Measurements from ENCODE around the gene CCDC88B. TPM values are rescaled to one million over a fixed set of nuclear protein-coding genes. Genes with fewer than 3 reads are reported as not detected.

The CCDC88B gene
- total and polyA plus RNA-seq, 2 experiments from 2014 or later = 1.8 to 2.6 TPM

- in situ Hi-C loops (cut with MboI) = no loop called here
- no peak overlapping the region for H3K27ac ChIP-seq
- peaks cover 4% of the 10 kb centered on the region for H3K4me1 ChIP-seq (ENCODE audit: insufficient read depth)
Observed at GRCh38 chr11:64373598-64373974, 33.6 kb downstream of the CCDC88B start.

GRCh38 chr11:64376071-64376470 is 36.1 kb downstream of the CCDC88B start:
- Histone ChIP-seq H2AFZ (no peak overlapping the region), H3K4me1 (ENCODE audit: insufficient read depth) (peaks cover 6% of the 10 kb centered on the region), H3K4me2 (ENCODE audit: unreplicated experiment) (no peak overlapping the region), H3K79me2 (ENCODE audit: insufficient read depth) (no peaks in the 10 kb centered on the region), H3K4me3 (no peak overlapping the region), H3K9me3 (ENCODE audit: low read depth) (no peaks in the 10 kb centered on the region), H3K9ac (no peak overlapping the region), H3K27me3 (replicated peaks; ENCODE audit: insufficient read depth) (no peaks in the 10 kb centered on the region), H3K9me2 (ENCODE audit: insufficient read depth) (no peaks in the 10 kb centered on the region), H4K20me1 (ENCODE audit: insufficient read depth) (no peaks in the 10 kb centered on the region), H3K27ac (no peak overlapping the region), H3K36me3 (ENCODE audit: low read depth) (no peaks in the 10 kb centered on the region; the same call in 1 of the 2 replicates), H3F3A (ENCODE audit: insufficient read depth) (0 out of 2 replicates have a peak, but pooled peaks cover 8% of the 10 kb centered on the region)
- no peak for DNase-seq
- TF ChIP-seq EZH2phosphoT487 (IDR thresholded peaks at IDR 0.05; ENCODE audit: insufficient read depth, low read depth) (no peak), EZH2 (IDR thresholded peaks at IDR 0.05; ENCODE audit: insufficient read depth, poor library complexity, severe bottlenecking) (no peak)
- WGBS, 2 experiments (ENCODE audit: low coverage in 1 of 2, low lambda C conversion rate in 2 of 2, missing lambda C conversion rate in 2 of 2) = 88 to 89% methylated on average over 7 of the region's 7 CpGs
- in situ Hi-C loops (cut with MboI) = no loop called here

More at GRCh38 chr11:64373598-64373974, 33.6 kb downstream of the CCDC88B start:
- Histone ChIP-seq H3K9me3 (ENCODE audit: low read depth) (no peaks in the 10 kb centered on the region), H3K4me2 (ENCODE audit: unreplicated experiment) (no peak overlapping the region), H3K79me2 (ENCODE audit: insufficient read depth) (no peaks in the 10 kb centered on the region), H3K9ac (no peak overlapping the region), H3K27me3 (replicated peaks; ENCODE audit: insufficient read depth) (no peaks in the 10 kb centered on the region), H3K36me3 (ENCODE audit: low read depth) (no peaks in the 10 kb centered on the region; the same call in 1 of the 2 replicates), H3F3A (ENCODE audit: insufficient read depth) (0 out of 2 replicates have a peak, but pooled peaks cover 8% of the 10 kb centered on the region), H4K20me1 (ENCODE audit: insufficient read depth) (no peaks in the 10 kb centered on the region), H2AFZ (no peak overlapping the region), H3K4me3 (no peak overlapping the region), H3K9me2 (ENCODE audit: insufficient read depth) (no peaks in the 10 kb centered on the region)
- TF ChIP-seq EZH2phosphoT487 (IDR thresholded peaks at IDR 0.05; ENCODE audit: insufficient read depth, low read depth) = no peak
- TF ChIP-seq EZH2 (IDR thresholded peaks at IDR 0.05; ENCODE audit: insufficient read depth, poor library complexity, severe bottlenecking) = no peak
- no peak for DNase-seq
- WGBS, 2 experiments (ENCODE audit: low coverage in 1 of 2, low lambda C conversion rate in 2 of 2, missing lambda C conversion rate in 2 of 2) = 96 to 100% methylated on average over 3 to 5 of the region's 5 CpGs

GRCh38 chr11:64378335-64378880 is 38.4 kb downstream of the CCDC88B start:
- Histone ChIP-seq H3K9ac (no peak overlapping the region), H4K20me1 (ENCODE audit: insufficient read depth) (no peaks in the 10 kb centered on the region), H3K27me3 (replicated peaks; ENCODE audit: insufficient read depth) (no peaks in the 10 kb centered on the region), H3K4me2 (ENCODE audit: unreplicated experiment) (no peak overlapping the region), H3K79me2 (ENCODE audit: insufficient read depth) (no peaks in the 10 kb centered on the region), H3K4me1 (ENCODE audit: insufficient read depth) (peaks cover 6% of the 10 kb centered on the region), H3K9me2 (ENCODE audit: insufficient read depth) (no peaks in the 10 kb centered on the region), H2AFZ (0 out of 2 replicates have a peak overlapping the region, but pooled peaks have one; percentile 35), H3K4me3 (no peak overlapping the region), H3K9me3 (ENCODE audit: low read depth) (no peaks in the 10 kb centered on the region), H3K27ac (no peak overlapping the region), H3K36me3 (ENCODE audit: low read depth) (no peaks in the 10 kb centered on the region), H3F3A (ENCODE audit: insufficient read depth) (0 out of 2 replicates have a peak, but pooled peaks cover 8% of the 10 kb centered on the region)
- 23 to 25% methylated on average over 14 of the region's 14 CpGs for WGBS, 2 experiments (ENCODE audit: low coverage in 1 of 2, low lambda C conversion rate in 2 of 2, missing lambda C conversion rate in 2 of 2)
- no peak for TF ChIP-seq EZH2phosphoT487 (IDR thresholded peaks at IDR 0.05; ENCODE audit: insufficient read depth, low read depth)
- TF ChIP-seq EZH2 (IDR thresholded peaks at IDR 0.05; ENCODE audit: insufficient read depth, poor library complexity, severe bottlenecking) = no peak
- in situ Hi-C loops (cut with MboI) = no loop called here
- DNase-seq = peak; percentile 70

- 0 out of 2 replicates have a peak, but pooled peaks cover 8% of the 10 kb centered on the region for H3F3A ChIP-seq (ENCODE audit: insufficient read depth)
- no peaks in the 10 kb centered on the region for H3K27me3 ChIP-seq (replicated peaks; ENCODE audit: insufficient read depth)
- H3K9ac ChIP-seq = no peak overlapping the region
- no peak overlapping the region for H3K4me3 ChIP-seq
- H3K9me2 ChIP-seq (ENCODE audit: insufficient read depth) = no peaks in the 10 kb centered on the region
- in situ Hi-C loops (cut with MboI) = no loop called here
- H3K4me2 ChIP-seq (ENCODE audit: unreplicated experiment) = no peak overlapping the region
- no peaks in the 10 kb centered on the region for H3K9me3 ChIP-seq (ENCODE audit: low read depth)
- no peak overlapping the region for H2AFZ ChIP-seq
- no peak for DNase-seq
- TF ChIP-seq EZH2 (IDR thresholded peaks at IDR 0.05; ENCODE audit: insufficient read depth, poor library complexity, severe bottlenecking) (no peak), EZH2phosphoT487 (IDR thresholded peaks at IDR 0.05; ENCODE audit: insufficient read depth, low read depth) (no peak)
- peaks cover 6% of the 10 kb centered on the region for H3K4me1 ChIP-seq (ENCODE audit: insufficient read depth)
- H4K20me1 ChIP-seq (ENCODE audit: insufficient read depth) = no peaks in the 10 kb centered on the region
- no peaks in the 10 kb centered on the region for H3K36me3 ChIP-seq (ENCODE audit: low read depth)
- 77% methylated on average over 15 of the region's 15 CpGs for WGBS, 2 experiments (ENCODE audit: low coverage in 1 of 2, low lambda C conversion rate in 2 of 2, missing lambda C conversion rate in 2 of 2)
- no peak overlapping the region for H3K27ac ChIP-seq
- H3K79me2 ChIP-seq (ENCODE audit: insufficient read depth) = no peaks in the 10 kb centered on the region
Observed at GRCh38 chr11:64379160-64379559, 39.2 kb downstream of the CCDC88B start.
